Stomach smooth muscle (tissue), 2 donors: ENCODE data around the gene PROM1.

Source experiments
- H3K27ac ChIP-seq: one replicate; pipeline ENCODE4 v1.7.0; 2013; ENCODE audit warnings: mild to moderate bottlenecking, low read length, inconsistent platforms
- H3K27me3 ChIP-seq, 2 donors: one replicate each; pipeline ENCODE4 v1.7.0; 2013; ENCODE audit warnings: low read length in 2 of 2; ENCODE audit not compliant: insufficient read depth in 2 of 2, control insufficient read depth in 1 of 2
- H3K36me3 ChIP-seq, 2 donors: one replicate each; pipeline ENCODE4 v1.7.0; 2013; ENCODE audit warnings: low read length in 2 of 2; ENCODE audit not compliant: control insufficient read depth in 2 of 2, insufficient read depth in 2 of 2
- H3K4me1 ChIP-seq: one replicate; pipeline ENCODE4 v1.7.0; 2013; ENCODE audit warnings: low read length; ENCODE audit not compliant: control insufficient read depth, insufficient read depth
- H3K4me3 ChIP-seq, 2 donors: one replicate each; pipeline ENCODE4 v1.7.0; 2013; ENCODE audit warnings: low read length in 2 of 2
- H3K9ac ChIP-seq, 2 donors: one replicate each; pipeline ENCODE4 v1.7.0; 2013; ENCODE audit warnings: low read length in 2 of 2, mild to moderate bottlenecking in 1 of 2
- H3K9me3 ChIP-seq, 2 donors: one replicate each; pipeline ENCODE4 v1.7.0; 2013; ENCODE audit warnings: low read length in 2 of 2; ENCODE audit not compliant: control insufficient read depth in 2 of 2
- donor health status: healthy.
- donor health status: Pancreatic carcinoma.

PROM1 gene

DNA sequence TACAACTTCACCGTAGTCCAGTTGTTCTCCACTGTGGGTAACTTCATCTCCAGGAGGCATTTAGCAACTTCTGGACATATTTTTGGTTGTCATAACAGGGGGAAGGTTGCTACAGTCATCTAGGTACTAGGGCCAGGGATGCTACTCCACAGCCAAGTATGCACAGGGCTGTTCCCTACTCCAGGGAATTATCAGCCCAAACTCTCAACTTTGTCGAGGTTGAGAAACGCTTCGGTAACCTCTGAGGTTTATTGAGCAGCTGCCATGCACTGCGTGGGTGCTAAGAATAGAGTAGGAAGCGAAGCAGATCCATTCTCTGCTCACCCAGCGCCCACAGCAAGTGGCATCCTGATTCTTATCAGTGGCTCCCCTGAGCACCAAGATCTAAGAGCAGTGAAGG lies 153.5 kb downstream of the PROM1 start:
- no peaks in the 10 kb centered on the region for H3K4me1 ChIP-seq
- H3K36me3 ChIP-seq: no peaks in the 10 kb centered on the region
- no peak overlapping the region for H3K9ac ChIP-seq
- H3K4me3 ChIP-seq: no peak overlapping the region
- no peaks in the 10 kb centered on the region for H3K9me3 ChIP-seq
- H3K27me3 ChIP-seq: peaks cover 0 to 2% of the 10 kb centered on the region in 2 donors
- no peak overlapping the region for H3K27ac ChIP-seq

- Histone ChIP-seq H3K4me3 (no peak overlapping the region), H3K27me3 (peaks cover 0 to 2% of the 10 kb centered on the region in 2 donors), H3K36me3 (no peaks in the 10 kb centered on the region), H3K9me3 (no peaks in the 10 kb centered on the region), H3K9ac (no peak overlapping the region), H3K4me1 (no peaks in the 10 kb centered on the region), H3K27ac (no peak overlapping the region)
These were observed 154.3 kb downstream of the PROM1 start for GRCh38 chr4:15929540-15929939.

DNA sequence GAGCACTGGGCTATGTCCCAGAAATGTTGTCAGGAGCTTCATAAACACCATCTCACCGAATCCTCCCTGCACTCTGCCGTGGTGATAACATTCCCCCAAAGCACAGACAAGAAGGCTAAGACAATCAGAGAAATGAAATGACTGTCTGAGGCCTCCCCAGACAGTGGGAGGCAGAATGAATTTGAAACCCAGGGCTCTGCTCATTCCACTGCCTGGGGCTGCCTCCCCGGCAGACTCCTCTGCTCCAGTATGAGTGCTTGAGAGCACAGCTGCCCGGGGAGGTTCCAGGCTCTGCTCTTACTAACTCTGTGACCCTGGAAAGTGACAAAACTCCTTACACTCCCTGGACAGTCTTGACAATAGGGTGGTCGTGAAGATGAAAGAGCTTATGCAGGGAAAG lies 154.9 kb downstream of the PROM1 start:
- Histone ChIP-seq H3K4me1 (no peaks in the 10 kb centered on the region), H3K27ac (no peak overlapping the region), H3K27me3 (peaks cover 0 to 2% of the 10 kb centered on the region in 2 donors), H3K9me3 (no peaks in the 10 kb centered on the region), H3K9ac (no peak overlapping the region), H3K4me3 (no peak overlapping the region), H3K36me3 (no peaks in the 10 kb centered on the region)

GRCh38 chr4:15926486-15926885 lies 157.3 kb downstream of the PROM1 start:
- Histone ChIP-seq H3K36me3 (no peaks in the 10 kb centered on the region), H3K9me3 (no peaks in the 10 kb centered on the region), H3K27me3 (peaks cover 0 to 2% of the 10 kb centered on the region in 2 donors), H3K4me1 (no peaks in the 10 kb centered on the region), H3K9ac (no peak overlapping the region), H3K27ac (no peak overlapping the region), H3K4me3 (no peak overlapping the region)

GRCh38 chr4:15925830-15926229 lies 158.0 kb downstream of the PROM1 start:
- H3K27me3 ChIP-seq: peaks cover 0 to 2% of the 10 kb centered on the region in 2 donors
- H3K9me3 ChIP-seq: no peaks in the 10 kb centered on the region
- no peak overlapping the region for H3K27ac ChIP-seq
- no peak overlapping the region for H3K4me3 ChIP-seq
- H3K9ac ChIP-seq: no peak overlapping the region
- no peaks in the 10 kb centered on the region for H3K4me1 ChIP-seq
- H3K36me3 ChIP-seq: no peaks in the 10 kb centered on the region

DNA sequence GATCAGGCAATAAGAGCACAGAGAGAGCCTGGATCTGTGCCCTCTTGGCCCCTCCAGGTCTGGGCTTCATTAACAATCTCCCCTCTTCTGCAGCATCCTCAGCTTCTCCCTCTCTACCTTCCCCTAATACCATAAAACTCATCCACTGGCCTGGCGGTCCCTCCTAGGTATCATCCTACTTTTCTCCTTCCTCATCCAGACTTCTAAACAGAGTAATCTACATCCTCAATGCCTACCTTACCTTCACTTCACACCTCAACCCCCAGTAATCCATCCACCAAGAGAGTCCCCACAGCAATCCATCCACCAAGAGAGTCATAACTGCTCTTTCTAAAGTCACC lies 162.3 kb downstream of the PROM1 start:
- Histone ChIP-seq H3K4me1 (no peaks in the 10 kb centered on the region), H3K27ac (no peak overlapping the region), H3K36me3 (no peaks in the 10 kb centered on the region), H3K9ac (no peak overlapping the region), H3K4me3 (no peak overlapping the region), H3K9me3 (no peaks in the 10 kb centered on the region), H3K27me3 (no peaks in the 10 kb centered on the region)

GRCh38 chr4:15920723-15921591 lies 162.9 kb downstream of the PROM1 start:
- Histone ChIP-seq H3K27me3 (no peaks in the 10 kb centered on the region), H3K4me3 (no peak overlapping the region), H3K27ac (no peak overlapping the region), H3K9me3 (no peaks in the 10 kb centered on the region), H3K9ac (no peak overlapping the region), H3K36me3 (no peaks in the 10 kb centered on the region), H3K4me1 (no peaks in the 10 kb centered on the region)

DNA sequence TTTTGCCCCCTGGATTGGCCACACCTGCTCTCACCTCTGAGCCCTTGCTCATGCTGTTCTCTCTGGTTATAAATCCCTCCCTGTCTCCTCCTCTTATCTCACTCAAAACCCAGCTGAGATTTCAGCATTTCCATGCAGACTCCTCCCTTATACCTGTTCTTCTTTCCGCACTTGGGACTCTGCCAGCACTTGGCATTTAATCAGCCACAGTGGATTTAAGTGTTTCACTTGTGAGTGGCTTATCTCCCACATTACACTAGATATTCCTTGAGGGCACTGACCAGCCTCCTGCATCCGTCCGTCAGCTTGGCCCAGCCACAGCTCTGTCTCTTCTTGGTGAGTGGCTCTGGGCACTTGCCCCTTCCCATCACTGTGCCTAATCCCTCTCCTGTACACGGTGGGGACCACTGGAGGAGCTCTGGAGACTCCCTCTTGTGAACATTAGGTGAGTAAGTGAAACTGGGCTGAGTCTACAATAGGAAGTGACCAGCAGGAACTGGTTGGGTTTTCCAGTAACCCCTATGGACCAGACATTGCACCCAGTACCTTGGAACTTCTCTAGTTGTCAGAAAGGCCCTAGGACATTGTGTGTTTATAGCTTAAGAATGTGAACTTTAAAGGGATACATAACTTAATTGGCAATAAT lies 165.2 kb downstream of the PROM1 start:
- no peak overlapping the region for H3K27ac ChIP-seq
- no peaks in the 10 kb centered on the region for H3K36me3 ChIP-seq
- H3K4me1 ChIP-seq: no peaks in the 10 kb centered on the region
- H3K27me3 ChIP-seq: no peaks in the 10 kb centered on the region
- H3K9me3 ChIP-seq: no peaks in the 10 kb centered on the region
- no peak overlapping the region for H3K4me3 ChIP-seq
- H3K9ac ChIP-seq: no peak overlapping the region
